HG02588 (cell line): ENCODE data around the gene ARMH3.

Experiments used
- ATAC-seq: cut with Tn5 transposase; IDR thresholded peaks from one replicate; pipeline ENCODE4 v1.9.1; 2021; ENCODE audit warnings: mild to moderate bottlenecking, moderate library complexity; ENCODE audit not compliant: unreplicated experiment

The ARMH3 gene

GRCh38 chr10:101838416-101838970 is 217.5 kb downstream of the ARMH3 start:
- no peak for ATAC-seq

GRCh38 chr10:101837748-101838147 is 218.2 kb downstream of the ARMH3 start:
- ATAC-seq = no peak

GRCh38 chr10:101835362-101835761 is 220.6 kb downstream of the ARMH3 start:
- no peak for ATAC-seq

- ATAC-seq = no peak
These were observed 221.6 kb downstream of the ARMH3 start for GRCh38 chr10:101834341-101834740.

- no peak for ATAC-seq
These were observed 222.5 kb downstream of the ARMH3 start for GRCh38 chr10:101833466-101833865.

GRCh38 chr10:101832325-101832771 is 223.6 kb downstream of the ARMH3 start:
- ATAC-seq = no peak

GRCh38 chr10:101831169-101831811 is 224.7 kb downstream of the ARMH3 start:
- ATAC-seq = no peak

- ATAC-seq = peak; percentile 58
These were observed 225.4 kb downstream of the ARMH3 start for GRCh38 chr10:101830322-101831168.

- ATAC-seq = peak; percentile 3
These were observed 226.2 kb downstream of the ARMH3 start for GRCh38 chr10:101829561-101830315.

- no peak for ATAC-seq
These were observed 227.0 kb downstream of the ARMH3 start for GRCh38 chr10:101828766-101829551.

GRCh38 chr10:101827919-101828600 is 227.9 kb downstream of the ARMH3 start:
- no peak for ATAC-seq

- no peak for ATAC-seq
These were observed 229.0 kb downstream of the ARMH3 start for GRCh38 chr10:101826852-101827434.

GRCh38 chr10:101824736-101825135 is 231.2 kb downstream of the ARMH3 start:
- ATAC-seq = no peak

GRCh38 chr10:101818872-101819633 is 236.9 kb downstream of the ARMH3 start:
- ATAC-seq = peak; percentile 7

- peak; percentile 85 for ATAC-seq
These were observed 237.7 kb downstream of the ARMH3 start, which contains the start of gene OGA for GRCh38 chr10:101818119-101818871. Gene OGA, minus strand, starts transcription at chr10:101818444. Its CDS starts 422 bp downstream, at chr10:101818022.

- no peak for ATAC-seq
These were observed 238.4 kb downstream of the ARMH3 start for GRCh38 chr10:101817337-101818118.

GRCh38 chr10:101816913-101817336 is 239.0 kb downstream of the ARMH3 start:
- no peak for ATAC-seq
